ENCODE measurements around the gene TM4SF18. TPM values are rescaled to one million over a fixed set of nuclear protein-coding genes. Genes with fewer than 3 reads are reported as not detected.

The TM4SF18 gene
- total RNA-seq, 2 experiments from 2014 or later, result not detected

GRCh38 chr3:149377408-149378364 is 44.2 kb upstream of the TM4SF18 start, which contains the start of gene TM4SF1:
TSS of gene TM4SF1 (minus strand) at chr3:149377649. CDS start at chr3:149377547, 102 bp downstream.
- Histone ChIP-seq H3K9me2 (ENCODE audit: insufficient read depth, low read length) (no peaks in the 10 kb centered on the region), H3K4me2 (ENCODE audit: low read length) (no peak within 1 kb of the TSS), H3K36me3 (ENCODE audit: insufficient read depth, low read length) (no peaks in the 10 kb centered on the region), H3K9me3 (ENCODE audit: low read length) (no peaks in the 10 kb centered on the region), H3K79me2 (ENCODE audit: insufficient read depth, low read depth, low read length) (no peaks in the 10 kb centered on the region), H3K27ac (ENCODE audit: low read depth, low read length, poor library complexity, severe bottlenecking) (no peak within 1 kb of the TSS), H4K20me1 (ENCODE audit: insufficient read depth, low read length) (no peaks in the 10 kb centered on the region), H3K4me3 (ENCODE audit: low read depth, low read length, poor library complexity, severe bottlenecking) (no peak within 1 kb of the TSS), H2AFZ (ENCODE audit: low read length) (no peak within 1 kb of the TSS), H3K4me1 (ENCODE audit: insufficient read depth, low read length, poor library complexity, severe bottlenecking) (no peaks in the 10 kb centered on the region)
- BruUV-seq (replicated peaks), result no TSS peak
- no peak for TF ChIP-seq EZH2phosphoT487 (IDR thresholded peaks at IDR 0.05; ENCODE audit: borderline replicate concordance, low read depth, low read length)
- TF ChIP-seq CTCF (conservative IDR thresholded peaks at IDR 0.05; ENCODE audit: low read length), result no peak
- CTCF ChIA-PET (ENCODE audit: unreplicated experiment), result no interaction called here
- DNase-seq (ENCODE audit: low spot score), result no peak
- intact Hi-C loops (cut with micrococcal nuclease; ENCODE audit: unreplicated experiment), result loop anchor here (2.0 kb wide), 1 partner anchor 35 kb away; no protein-coding TSS in a partner anchor
- POLR2A ChIA-PET, result no interaction called here

- no peaks in the 10 kb centered on the region for H3K9me3 ChIP-seq (ENCODE audit: low read length)
- intact Hi-C loops (cut with micrococcal nuclease; ENCODE audit: unreplicated experiment), result loop anchor here (2.0 kb wide), 1 partner anchor 34 kb away; no protein-coding TSS in a partner anchor
- H2AFZ ChIP-seq (ENCODE audit: low read length), result no peak overlapping the region
- no peak overlapping the region for H3K4me2 ChIP-seq (ENCODE audit: low read length)
- BruUV-seq (replicated peaks), result no TSS peak
- POLR2A ChIA-PET, result no interaction called here
- no peaks in the 10 kb centered on the region for H3K79me2 ChIP-seq (ENCODE audit: insufficient read depth, low read depth, low read length)
- H3K4me1 ChIP-seq (ENCODE audit: insufficient read depth, low read length, poor library complexity, severe bottlenecking), result no peaks in the 10 kb centered on the region
- no peak for TF ChIP-seq CTCF (conservative IDR thresholded peaks at IDR 0.05; ENCODE audit: low read length)
- no peak for TF ChIP-seq EZH2phosphoT487 (IDR thresholded peaks at IDR 0.05; ENCODE audit: borderline replicate concordance, low read depth, low read length)
- no peak for DNase-seq (ENCODE audit: low spot score)
- no peaks in the 10 kb centered on the region for H4K20me1 ChIP-seq (ENCODE audit: insufficient read depth, low read length)
- no peak overlapping the region for H3K4me3 ChIP-seq (ENCODE audit: low read depth, low read length, poor library complexity, severe bottlenecking)
- no peaks in the 10 kb centered on the region for H3K9me2 ChIP-seq (ENCODE audit: insufficient read depth, low read length)
- H3K36me3 ChIP-seq (ENCODE audit: insufficient read depth, low read length), result no peaks in the 10 kb centered on the region
- H3K27ac ChIP-seq (ENCODE audit: low read depth, low read length, poor library complexity, severe bottlenecking), result no peak overlapping the region
- CTCF ChIA-PET (ENCODE audit: unreplicated experiment), result no interaction called here
These were observed 43.4 kb upstream of the TM4SF18 start for GRCh38 chr3:149376718-149377407.
